ENCODE measurements around the gene RNF133.
"Not testable (repeated sequence)": the region's sequence is repeated elsewhere in the genome, so short reads cannot be mapped to it uniquely, and the experiment has no call there.

RNF133 gene

DNA sequence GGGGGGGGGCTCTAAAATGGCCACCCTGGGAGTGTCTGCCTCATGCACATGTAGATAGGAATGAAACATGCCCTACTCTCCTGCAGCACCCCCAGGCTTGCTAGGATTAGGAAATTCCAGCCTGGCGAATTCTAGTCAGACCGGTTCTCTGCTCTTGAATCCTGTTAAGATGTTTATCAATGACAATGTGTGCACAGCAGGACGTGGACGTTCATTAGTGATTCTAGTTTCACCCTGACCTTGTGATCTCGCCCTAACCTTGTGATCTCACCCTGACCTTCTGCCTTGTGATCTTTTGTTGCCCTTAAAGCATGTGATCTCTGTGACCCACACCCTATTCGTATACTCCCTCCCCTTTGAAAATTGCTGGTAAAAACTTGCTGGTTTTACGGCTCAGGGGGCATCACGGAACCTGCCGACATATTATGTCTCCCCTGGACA, 19.6 kb downstream of the RNF133 start:
- WGBS, 2 donors (ENCODE audit: extremely low coverage in 2 of 2, insufficient read length in 2 of 2, insufficient replicate concordance in 1 of 2) = no CpG with 5 or more reads among the region's 9 CpGs
- not testable (repeated sequence) for H3K27me3 ChIP-seq (ENCODE audit: control insufficient read depth in 3 of 3, insufficient read depth in 3 of 3, low read depth in 1 of 3, low read length in 3 of 3); H2AK5ac ChIP-seq (ENCODE audit: low read depth, low read length); H4K8ac ChIP-seq (ENCODE audit: low read depth, low read length); H3K23ac ChIP-seq (ENCODE audit: low read depth, low read length, poor library complexity); H3K36me3 ChIP-seq (replicated peaks in 1 of 2; ENCODE audit: control insufficient read depth in 2 of 2, insufficient read depth in 2 of 2, low read length in 2 of 2); H3K4me3 ChIP-seq (ENCODE audit: low read length in 2 of 2); H3K9ac ChIP-seq (ENCODE audit: low read depth, low read length, poor library complexity); H2BK120ac ChIP-seq (ENCODE audit: low read depth, low read length); H3K79me1 ChIP-seq (ENCODE audit: low read depth, low read length); H3K14ac ChIP-seq (ENCODE audit: low read length); H3K4ac ChIP-seq (ENCODE audit: low read length); H2BK12ac ChIP-seq (ENCODE audit: low read length); H3K27ac ChIP-seq (replicated peaks; ENCODE audit: low read length); H3K18ac ChIP-seq (ENCODE audit: low read length); H3K4me2 ChIP-seq (ENCODE audit: insufficient read depth, low read length, poor library complexity, severe bottlenecking); H3K9me3 ChIP-seq (replicated peaks in 1 of 2; ENCODE audit: control insufficient read depth in 2 of 2, insufficient read depth in 1 of 2, low read depth in 1 of 2, low read length in 2 of 2); DNase-seq (ENCODE audit: low spot score); H4K91ac ChIP-seq (ENCODE audit: low read depth, low read length, poor library complexity); H2BK15ac ChIP-seq (ENCODE audit: low read length); H2BK5ac ChIP-seq (ENCODE audit: low read length); H2AFZ ChIP-seq (ENCODE audit: low read length)
- peaks cover 2 to 21% of the 10 kb centered on the region in 2 donors for H3K4me1 ChIP-seq (ENCODE audit: control insufficient read depth in 2 of 2, insufficient read depth in 1 of 2, low read depth in 1 of 2, low read length in 2 of 2)

DNA sequence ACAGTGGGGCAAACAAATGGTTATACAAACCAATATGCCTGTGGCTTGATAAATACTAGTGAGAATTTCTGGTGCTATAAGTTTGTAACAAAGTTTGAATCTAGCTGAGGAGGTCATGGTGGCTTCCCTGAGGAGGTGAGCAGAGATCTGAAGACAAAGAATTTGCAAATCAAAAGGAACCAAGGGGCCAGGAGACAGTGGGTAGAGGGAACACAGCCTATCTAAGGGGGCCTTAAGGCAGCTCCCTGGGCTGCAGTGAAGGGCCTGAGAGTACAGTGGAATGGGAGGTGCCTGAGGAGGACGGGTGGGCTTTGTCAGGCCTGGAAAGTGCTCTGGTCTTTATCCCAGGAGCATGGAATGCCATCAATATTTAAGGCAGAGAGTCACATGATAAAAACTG, 21.8 kb downstream of the RNF133 start:
- Histone ChIP-seq H3K4ac (ENCODE audit: low read length) (no peak overlapping the region), H4K91ac (ENCODE audit: low read depth, low read length, poor library complexity) (no peak overlapping the region), H3K27me3 (ENCODE audit: control insufficient read depth in 3 of 3, insufficient read depth in 3 of 3, low read depth in 1 of 3, low read length in 3 of 3) (no peaks in the 10 kb centered on the region), H2BK5ac (ENCODE audit: low read length) (no peak overlapping the region), H3K9ac (ENCODE audit: low read depth, low read length, poor library complexity) (no peak overlapping the region), H3K23ac (ENCODE audit: low read depth, low read length, poor library complexity) (no peak overlapping the region), H2AK5ac (ENCODE audit: low read depth, low read length) (no peak overlapping the region), H3K27ac (replicated peaks; ENCODE audit: low read length) (no peak overlapping the region), H3K4me1 (ENCODE audit: control insufficient read depth in 2 of 2, insufficient read depth in 1 of 2, low read depth in 1 of 2, low read length in 2 of 2) (peaks cover 2 to 21% of the 10 kb centered on the region in 2 donors), H3K36me3 (replicated peaks in 1 of 2; ENCODE audit: control insufficient read depth in 2 of 2, insufficient read depth in 2 of 2, low read length in 2 of 2) (no peaks in the 10 kb centered on the region), H2AFZ (ENCODE audit: low read length) (no peak overlapping the region), H3K14ac (ENCODE audit: low read length) (no peak overlapping the region), H3K4me3 (ENCODE audit: low read length in 2 of 2) (no peak overlapping the region), H4K8ac (ENCODE audit: low read depth, low read length) (no peak overlapping the region), H2BK120ac (ENCODE audit: low read depth, low read length) (no peak overlapping the region), H3K9me3 (replicated peaks in 1 of 2; ENCODE audit: control insufficient read depth in 2 of 2, insufficient read depth in 1 of 2, low read depth in 1 of 2, low read length in 2 of 2) (peaks cover 0 to 6% of the 10 kb centered on the region in 2 donors), H2BK15ac (ENCODE audit: low read length) (no peak overlapping the region), H3K18ac (ENCODE audit: low read length) (no peak overlapping the region), H3K79me1 (ENCODE audit: low read depth, low read length) (no peaks in the 10 kb centered on the region), H3K4me2 (ENCODE audit: insufficient read depth, low read length, poor library complexity, severe bottlenecking) (no peak overlapping the region), H2BK12ac (ENCODE audit: low read length) (no peak overlapping the region)
- no peak for DNase-seq (ENCODE audit: low spot score)
- WGBS, 2 donors (ENCODE audit: extremely low coverage in 2 of 2, insufficient read length in 2 of 2, insufficient replicate concordance in 1 of 2) = no CpG with 5 or more reads among the region's 1 CpG

DNA sequence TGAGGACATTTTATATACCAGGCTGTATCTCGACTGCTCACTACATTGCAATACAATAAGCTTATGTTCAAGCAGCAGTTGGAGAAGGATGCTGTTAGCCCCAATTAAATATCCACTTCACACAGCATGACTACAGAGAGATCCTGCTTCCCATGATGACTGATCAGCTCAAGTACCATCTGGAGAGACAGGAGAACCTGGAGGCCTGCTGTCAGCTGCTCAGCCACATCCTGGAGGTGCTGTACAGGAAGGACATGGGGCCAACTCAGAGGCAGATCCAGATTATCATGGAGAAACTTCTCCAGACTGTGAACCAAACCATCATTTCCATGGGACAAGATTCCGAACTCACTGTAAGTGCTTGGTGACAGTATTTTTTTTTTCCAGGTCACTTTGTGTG, 22.5 kb downstream of the RNF133 start:
- Histone ChIP-seq H4K91ac (ENCODE audit: low read depth, low read length, poor library complexity) (no peak overlapping the region), H3K79me1 (ENCODE audit: low read depth, low read length) (no peaks in the 10 kb centered on the region), H3K23ac (ENCODE audit: low read depth, low read length, poor library complexity) (no peak overlapping the region), H3K9ac (ENCODE audit: low read depth, low read length, poor library complexity) (no peak overlapping the region), H3K27ac (replicated peaks; ENCODE audit: low read length) (no peak overlapping the region), H4K8ac (ENCODE audit: low read depth, low read length) (no peak overlapping the region), H3K4me1 (ENCODE audit: control insufficient read depth in 2 of 2, insufficient read depth in 1 of 2, low read depth in 1 of 2, low read length in 2 of 2) (peaks cover 2 to 21% of the 10 kb centered on the region in 2 donors), H3K36me3 (replicated peaks in 1 of 2; ENCODE audit: control insufficient read depth in 2 of 2, insufficient read depth in 2 of 2, low read length in 2 of 2) (no peaks in the 10 kb centered on the region), H3K18ac (ENCODE audit: low read length) (no peak overlapping the region), H2BK15ac (ENCODE audit: low read length) (no peak overlapping the region), H3K14ac (ENCODE audit: low read length) (no peak overlapping the region), H3K9me3 (replicated peaks in 1 of 2; ENCODE audit: control insufficient read depth in 2 of 2, insufficient read depth in 1 of 2, low read depth in 1 of 2, low read length in 2 of 2) (peaks cover 0 to 6% of the 10 kb centered on the region in 2 donors), H2BK12ac (ENCODE audit: low read length) (no peak overlapping the region), H3K4me2 (ENCODE audit: insufficient read depth, low read length, poor library complexity, severe bottlenecking) (no peak overlapping the region), H2BK5ac (ENCODE audit: low read length) (no peak overlapping the region), H3K27me3 (ENCODE audit: control insufficient read depth in 3 of 3, insufficient read depth in 3 of 3, low read depth in 1 of 3, low read length in 3 of 3) (no peaks in the 10 kb centered on the region), H3K4ac (ENCODE audit: low read length) (no peak overlapping the region), H2AFZ (ENCODE audit: low read length) (no peak overlapping the region), H2AK5ac (ENCODE audit: low read depth, low read length) (no peak overlapping the region), H3K4me3 (ENCODE audit: low read length in 2 of 2) (no peak overlapping the region), H2BK120ac (ENCODE audit: low read depth, low read length) (no peak overlapping the region)
- WGBS, 2 donors (ENCODE audit: extremely low coverage in 2 of 2, insufficient read length in 2 of 2, insufficient replicate concordance in 1 of 2) = no CpG with 5 or more reads among the region's 2 CpGs
- no peak for DNase-seq (ENCODE audit: low spot score)

- DNase-seq (ENCODE audit: low spot score) = no peak
- no peak overlapping the region for H3K18ac ChIP-seq (ENCODE audit: low read length)
- no peak overlapping the region for H2AK5ac ChIP-seq (ENCODE audit: low read depth, low read length)
- no peak overlapping the region for H2AFZ ChIP-seq (ENCODE audit: low read length)
- H4K8ac ChIP-seq (ENCODE audit: low read depth, low read length) = no peak overlapping the region
- no peak overlapping the region for H2BK15ac ChIP-seq (ENCODE audit: low read length)
- no peak overlapping the region for H3K14ac ChIP-seq (ENCODE audit: low read length)
- H3K4ac ChIP-seq (ENCODE audit: low read length) = no peak overlapping the region
- H3K4me1 ChIP-seq (ENCODE audit: control insufficient read depth in 2 of 2, insufficient read depth in 1 of 2, low read depth in 1 of 2, low read length in 2 of 2) = peaks cover 2 to 21% of the 10 kb centered on the region in 2 donors
- no peak overlapping the region for H3K4me2 ChIP-seq (ENCODE audit: insufficient read depth, low read length, poor library complexity, severe bottlenecking)
- no peak overlapping the region for H2BK5ac ChIP-seq (ENCODE audit: low read length)
- no peaks in the 10 kb centered on the region for H3K27me3 ChIP-seq (ENCODE audit: control insufficient read depth in 3 of 3, insufficient read depth in 3 of 3, low read depth in 1 of 3, low read length in 3 of 3)
- no peak overlapping the region for H2BK12ac ChIP-seq (ENCODE audit: low read length)
- H3K79me1 ChIP-seq (ENCODE audit: low read depth, low read length) = no peaks in the 10 kb centered on the region
- H3K23ac ChIP-seq (ENCODE audit: low read depth, low read length, poor library complexity) = no peak overlapping the region
- no peak overlapping the region for H3K27ac ChIP-seq (replicated peaks; ENCODE audit: low read length)
- H3K4me3 ChIP-seq (ENCODE audit: low read length in 2 of 2) = no peak overlapping the region
- no peaks in the 10 kb centered on the region for H3K36me3 ChIP-seq (replicated peaks in 1 of 2; ENCODE audit: control insufficient read depth in 2 of 2, insufficient read depth in 2 of 2, low read length in 2 of 2)
- no peak overlapping the region for H4K91ac ChIP-seq (ENCODE audit: low read depth, low read length, poor library complexity)
- H3K9me3 ChIP-seq (replicated peaks in 1 of 2; ENCODE audit: control insufficient read depth in 2 of 2, insufficient read depth in 1 of 2, low read depth in 1 of 2, low read length in 2 of 2) = peaks cover 0 to 6% of the 10 kb centered on the region in 2 donors
- no peak overlapping the region for H2BK120ac ChIP-seq (ENCODE audit: low read depth, low read length)
- no peak overlapping the region for H3K9ac ChIP-seq (ENCODE audit: low read depth, low read length, poor library complexity)
- no CpG with 5 or more reads among the region's 7 CpGs for WGBS, 2 donors (ENCODE audit: extremely low coverage in 2 of 2, insufficient read length in 2 of 2, insufficient replicate concordance in 1 of 2)
Observed at GRCh38 chr7:122675621-122676020, 23.3 kb downstream of the RNF133 start.
